ENCODE data around the gene ZBTB17. TPM values are rescaled to one million over a fixed set of nuclear protein-coding genes. Genes with fewer than 3 reads are reported as not detected.

The ZBTB17 gene
- total and polyA plus RNA-seq, 2 experiments from 2014 or later = 16.8 to 32.3 TPM

- no peak for DNase-seq (ENCODE audit: low spot score)
- no peak overlapping the region for H2AFZ ChIP-seq
- H3K9me3 ChIP-seq (ENCODE audit: low read depth) = no peaks in the 10 kb centered on the region
- H3K9me2 ChIP-seq (replicated peaks; ENCODE audit: insufficient read depth) = no peaks in the 10 kb centered on the region
- no peaks in the 10 kb centered on the region for H3K27me3 ChIP-seq
- H3K4me1 ChIP-seq (ENCODE audit: insufficient read depth) = peaks cover 56% of the 10 kb centered on the region
- peak overlapping the region; percentile 93 for H3K27ac ChIP-seq
- no peak overlapping the region for H3K4me3 ChIP-seq
- H3K36me3 ChIP-seq (replicated peaks; ENCODE audit: insufficient read depth, low read depth) = no peaks in the 10 kb centered on the region
- WGBS (ENCODE audit: low lambda C conversion rate, missing lambda C conversion rate) = 96% methylated on average over 10 of the region's 10 CpGs
- peak overlapping the region; percentile 63 for H3K4me2 ChIP-seq
- no peaks in the 10 kb centered on the region for H3K79me2 ChIP-seq
- no peaks in the 10 kb centered on the region for H4K20me1 ChIP-seq (ENCODE audit: insufficient read depth, poor library complexity, severe bottlenecking)
- TF ChIP-seq CTCF (IDR thresholded peaks at IDR 0.05; ENCODE audit: poor library complexity) (no peak), EZH2phosphoT487 (IDR thresholded peaks at IDR 0.05; ENCODE audit: low read depth, severe bottlenecking, unreplicated experiment) (no peak), EZH2 (IDR thresholded peaks at IDR 0.05; ENCODE audit: borderline replicate concordance) (no peak)
Measured at GRCh38 chr1:16017076-16017460, 41.2 kb upstream of the ZBTB17 start.

GRCh38 chr1:16015960-16016901, 40.3 kb upstream of the ZBTB17 start:
- 88% methylated on average over 19 of the region's 23 CpGs for WGBS (ENCODE audit: low lambda C conversion rate, missing lambda C conversion rate)
- Histone ChIP-seq H3K27ac (peak overlapping the region; percentile 93), H3K79me2 (no peaks in the 10 kb centered on the region)

GRCh38 chr1:16015491-16015890, 39.6 kb upstream of the ZBTB17 start:
- Histone ChIP-seq H3K9me2 (replicated peaks; ENCODE audit: insufficient read depth) (no peaks in the 10 kb centered on the region), H3K27ac (no peak overlapping the region), H3K79me2 (no peaks in the 10 kb centered on the region), H3K4me2 (no peak overlapping the region), H3K4me3 (no peak overlapping the region), H3K4me1 (ENCODE audit: insufficient read depth) (peaks cover 56% of the 10 kb centered on the region), H4K20me1 (ENCODE audit: insufficient read depth, poor library complexity, severe bottlenecking) (no peaks in the 10 kb centered on the region), H2AFZ (no peak overlapping the region), H3K9me3 (ENCODE audit: low read depth) (no peaks in the 10 kb centered on the region), H3K27me3 (no peaks in the 10 kb centered on the region), H3K36me3 (replicated peaks; ENCODE audit: insufficient read depth, low read depth) (no peaks in the 10 kb centered on the region)
- TF ChIP-seq EZH2 (IDR thresholded peaks at IDR 0.05; ENCODE audit: borderline replicate concordance) (no peak), CTCF (IDR thresholded peaks at IDR 0.05; ENCODE audit: poor library complexity) (no peak), EZH2phosphoT487 (IDR thresholded peaks at IDR 0.05; ENCODE audit: low read depth, severe bottlenecking, unreplicated experiment) (no peak)
- 93% methylated on average over 22 of the region's 25 CpGs for WGBS (ENCODE audit: low lambda C conversion rate, missing lambda C conversion rate)
- no peak for DNase-seq (ENCODE audit: low spot score)

More at GRCh38 chr1:16015960-16016901, 40.3 kb upstream of the ZBTB17 start:
- Histone ChIP-seq H3K36me3 (replicated peaks; ENCODE audit: insufficient read depth, low read depth) (no peaks in the 10 kb centered on the region), H3K9me3 (ENCODE audit: low read depth) (no peaks in the 10 kb centered on the region), H3K4me1 (ENCODE audit: insufficient read depth) (peaks cover 56% of the 10 kb centered on the region), H4K20me1 (ENCODE audit: insufficient read depth, poor library complexity, severe bottlenecking) (no peaks in the 10 kb centered on the region), H3K27me3 (no peaks in the 10 kb centered on the region), H3K4me2 (no peak overlapping the region), H2AFZ (no peak overlapping the region), H3K4me3 (no peak overlapping the region), H3K9me2 (replicated peaks; ENCODE audit: insufficient read depth) (no peaks in the 10 kb centered on the region)
- no peak for DNase-seq (ENCODE audit: low spot score)
- TF ChIP-seq CTCF (IDR thresholded peaks at IDR 0.05; ENCODE audit: poor library complexity) (no peak), EZH2phosphoT487 (IDR thresholded peaks at IDR 0.05; ENCODE audit: low read depth, severe bottlenecking, unreplicated experiment) (no peak), EZH2 (IDR thresholded peaks at IDR 0.05; ENCODE audit: borderline replicate concordance) (no peak)

Measured in hepatocyte (in vitro differentiated cells).